ENCODE measurements around the gene GRM8. TPM values are rescaled to one million over a fixed set of nuclear protein-coding genes. Genes with fewer than 3 reads are reported as not detected.

GRM8 gene
- total and polyA plus RNA-seq, 9 of the 15 experiments (the other 6 are each of a cell fraction or from before 2014, with no cell fraction given) = 0.13 TPM; not detected in 7

GRCh38 chr7:126668367-126668752 is 584.4 kb downstream of the GRM8 start (continued):
- TF ChIP-seq, protein P1, sequence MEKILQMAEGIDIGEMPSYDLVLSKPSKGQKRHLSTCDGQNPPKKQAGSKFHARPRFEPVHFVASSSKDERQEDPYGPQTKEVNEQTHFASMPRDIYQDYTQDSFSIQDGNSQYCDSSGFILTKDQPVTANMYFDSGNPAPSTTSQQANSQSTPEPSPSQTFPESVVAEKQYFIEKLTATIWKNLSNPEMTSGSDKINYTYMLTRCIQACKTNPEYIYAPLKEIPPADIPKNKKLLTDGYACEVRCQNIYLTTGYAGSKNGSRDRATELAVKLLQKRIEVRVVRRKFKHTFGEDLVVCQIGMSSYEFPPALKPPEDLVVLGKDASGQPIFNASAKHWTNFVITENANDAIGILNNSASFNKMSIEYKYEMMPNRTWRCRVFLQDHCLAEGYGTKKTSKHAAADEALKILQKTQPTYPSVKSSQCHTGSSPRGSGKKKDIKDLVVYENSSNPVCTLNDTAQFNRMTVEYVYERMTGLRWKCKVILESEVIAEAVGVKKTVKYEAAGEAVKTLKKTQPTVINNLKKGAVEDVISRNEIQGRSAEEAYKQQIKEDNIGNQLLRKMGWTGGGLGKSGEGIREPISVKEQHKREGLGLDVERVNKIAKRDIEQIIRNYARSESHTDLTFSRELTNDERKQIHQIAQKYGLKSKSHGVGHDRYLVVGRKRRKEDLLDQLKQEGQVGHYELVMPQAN (IDR thresholded peaks at IDR 0.05; ENCODE audit: borderline replicate concordance) = 0 out of 2 replicates have a peak, but pooled peaks have one; percentile 36
- no peak for TF ChIP-seq YY1 (IDR thresholded peaks at IDR 0.05; ENCODE audit: borderline replicate concordance in 1 of 3, control insufficient read depth in 1 of 3, extremely low read depth in 1 of 3, insufficient read depth in 3 of 3, insufficient read length in 1 of 3, insufficient replicate concordance in 2 of 3, low read depth in 1 of 3, low read length in 2 of 3)
- no peak for TF ChIP-seq ETV6 (IDR thresholded peaks at IDR 0.05; ENCODE audit: borderline replicate concordance in 1 of 2, low read depth in 2 of 2, low read length in 1 of 2)
- no peak for TF ChIP-seq ETV6 (CRISPR knock-in tag; IDR thresholded peaks at IDR 0.05; ENCODE audit: borderline replicate concordance)
- TF ChIP-seq, protein P2, sequence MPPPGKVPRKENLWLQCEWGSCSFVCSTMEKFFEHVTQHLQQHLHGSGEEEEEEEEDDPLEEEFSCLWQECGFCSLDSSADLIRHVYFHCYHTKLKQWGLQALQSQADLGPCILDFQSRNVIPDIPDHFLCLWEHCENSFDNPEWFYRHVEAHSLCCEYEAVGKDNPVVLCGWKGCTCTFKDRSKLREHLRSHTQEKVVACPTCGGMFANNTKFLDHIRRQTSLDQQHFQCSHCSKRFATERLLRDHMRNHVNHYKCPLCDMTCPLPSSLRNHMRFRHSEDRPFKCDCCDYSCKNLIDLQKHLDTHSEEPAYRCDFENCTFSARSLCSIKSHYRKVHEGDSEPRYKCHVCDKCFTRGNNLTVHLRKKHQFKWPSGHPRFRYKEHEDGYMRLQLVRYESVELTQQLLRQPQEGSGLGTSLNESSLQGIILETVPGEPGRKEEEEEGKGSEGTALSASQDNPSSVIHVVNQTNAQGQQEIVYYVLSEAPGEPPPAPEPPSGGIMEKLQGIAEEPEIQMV (tag; conservative IDR thresholded peaks at IDR 0.05; ENCODE audit: low read depth) = no peak
- no peak for TF ChIP-seq NFATC3 (IDR thresholded peaks at IDR 0.05)
- TF ChIP-seq, protein P3, sequence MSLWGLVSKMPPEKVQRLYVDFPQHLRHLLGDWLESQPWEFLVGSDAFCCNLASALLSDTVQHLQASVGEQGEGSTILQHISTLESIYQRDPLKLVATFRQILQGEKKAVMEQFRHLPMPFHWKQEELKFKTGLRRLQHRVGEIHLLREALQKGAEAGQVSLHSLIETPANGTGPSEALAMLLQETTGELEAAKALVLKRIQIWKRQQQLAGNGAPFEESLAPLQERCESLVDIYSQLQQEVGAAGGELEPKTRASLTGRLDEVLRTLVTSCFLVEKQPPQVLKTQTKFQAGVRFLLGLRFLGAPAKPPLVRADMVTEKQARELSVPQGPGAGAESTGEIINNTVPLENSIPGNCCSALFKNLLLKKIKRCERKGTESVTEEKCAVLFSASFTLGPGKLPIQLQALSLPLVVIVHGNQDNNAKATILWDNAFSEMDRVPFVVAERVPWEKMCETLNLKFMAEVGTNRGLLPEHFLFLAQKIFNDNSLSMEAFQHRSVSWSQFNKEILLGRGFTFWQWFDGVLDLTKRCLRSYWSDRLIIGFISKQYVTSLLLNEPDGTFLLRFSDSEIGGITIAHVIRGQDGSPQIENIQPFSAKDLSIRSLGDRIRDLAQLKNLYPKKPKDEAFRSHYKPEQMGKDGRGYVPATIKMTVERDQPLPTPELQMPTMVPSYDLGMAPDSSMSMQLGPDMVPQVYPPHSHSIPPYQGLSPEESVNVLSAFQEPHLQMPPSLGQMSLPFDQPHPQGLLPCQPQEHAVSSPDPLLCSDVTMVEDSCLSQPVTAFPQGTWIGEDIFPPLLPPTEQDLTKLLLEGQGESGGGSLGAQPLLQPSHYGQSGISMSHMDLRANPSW (CRISPR knock-in tag; IDR thresholded peaks at IDR 0.05) = no peak
- TF ChIP-seq, protein P4, sequence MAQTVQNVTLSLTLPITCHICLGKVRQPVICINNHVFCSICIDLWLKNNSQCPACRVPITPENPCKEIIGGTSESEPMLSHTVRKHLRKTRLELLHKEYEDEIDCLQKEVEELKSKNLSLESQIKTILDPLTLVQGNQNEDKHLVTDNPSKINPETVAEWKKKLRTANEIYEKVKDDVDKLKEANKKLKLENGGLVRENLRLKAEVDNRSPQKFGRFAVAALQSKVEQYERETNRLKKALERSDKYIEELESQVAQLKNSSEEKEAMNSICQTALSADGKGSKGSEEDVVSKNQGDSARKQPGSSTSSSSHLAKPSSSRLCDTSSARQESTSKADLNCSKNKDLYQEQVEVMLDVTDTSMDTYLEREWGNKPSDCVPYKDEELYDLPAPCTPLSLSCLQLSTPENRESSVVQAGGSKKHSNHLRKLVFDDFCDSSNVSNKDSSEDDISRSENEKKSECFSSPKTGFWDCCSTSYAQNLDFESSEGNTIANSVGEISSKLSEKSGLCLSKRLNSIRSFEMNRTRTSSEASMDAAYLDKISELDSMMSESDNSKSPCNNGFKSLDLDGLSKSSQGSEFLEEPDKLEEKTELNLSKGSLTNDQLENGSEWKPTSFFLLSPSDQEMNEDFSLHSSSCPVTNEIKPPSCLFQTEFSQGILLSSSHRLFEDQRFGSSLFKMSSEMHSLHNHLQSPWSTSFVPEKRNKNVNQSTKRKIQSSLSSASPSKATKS (CRISPR knock-in tag; IDR thresholded peaks at IDR 0.05) = no peak
- TF ChIP-seq CHD1 (IDR thresholded peaks at IDR 0.05; ENCODE audit: low read length) = no peak
- TF ChIP-seq ZNF699 (CRISPR knock-in tag; IDR thresholded peaks at IDR 0.05; ENCODE audit: insufficient replicate concordance) = no peak
- no peak for TF ChIP-seq IFI16 (CRISPR knock-in tag; IDR thresholded peaks at IDR 0.05)
- TF ChIP-seq SRSF3 (IDR thresholded peaks at IDR 0.05; ENCODE audit: insufficient read depth, low read length) = no peak
- TF ChIP-seq IRF2 (CRISPR knock-in tag; IDR thresholded peaks at IDR 0.05) = no peak
- no peak; the same call in 1 of the 2 replicates for TF ChIP-seq ZBTB7A (IDR thresholded peaks at IDR 0.05; ENCODE audit: borderline replicate concordance, control insufficient read depth, low read depth, low read length)
- TF ChIP-seq, protein P5, sequence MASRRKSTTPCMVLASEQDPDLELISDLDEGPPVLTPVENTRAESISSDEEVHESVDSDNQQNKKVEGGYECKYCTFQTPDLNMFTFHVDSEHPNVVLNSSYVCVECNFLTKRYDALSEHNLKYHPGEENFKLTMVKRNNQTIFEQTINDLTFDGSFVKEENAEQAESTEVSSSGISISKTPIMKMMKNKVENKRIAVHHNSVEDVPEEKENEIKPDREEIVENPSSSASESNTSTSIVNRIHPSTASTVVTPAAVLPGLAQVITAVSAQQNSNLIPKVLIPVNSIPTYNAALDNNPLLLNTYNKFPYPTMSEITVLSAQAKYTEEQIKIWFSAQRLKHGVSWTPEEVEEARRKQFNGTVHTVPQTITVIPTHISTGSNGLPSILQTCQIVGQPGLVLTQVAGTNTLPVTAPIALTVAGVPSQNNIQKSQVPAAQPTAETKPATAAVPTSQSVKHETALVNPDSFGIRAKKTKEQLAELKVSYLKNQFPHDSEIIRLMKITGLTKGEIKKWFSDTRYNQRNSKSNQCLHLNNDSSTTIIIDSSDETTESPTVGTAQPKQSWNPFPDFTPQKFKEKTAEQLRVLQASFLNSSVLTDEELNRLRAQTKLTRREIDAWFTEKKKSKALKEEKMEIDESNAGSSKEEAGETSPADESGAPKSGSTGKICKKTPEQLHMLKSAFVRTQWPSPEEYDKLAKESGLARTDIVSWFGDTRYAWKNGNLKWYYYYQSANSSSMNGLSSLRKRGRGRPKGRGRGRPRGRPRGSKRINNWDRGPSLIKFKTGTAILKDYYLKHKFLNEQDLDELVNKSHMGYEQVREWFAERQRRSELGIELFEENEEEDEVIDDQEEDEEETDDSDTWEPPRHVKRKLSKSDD (conservative IDR thresholded peaks at IDR 0.05; ENCODE audit: low read length) = no peak

All from K562 (cell line).